B cell (primary cell): Measurements from ENCODE around the gene PCDH1.

Experiments
- EZH2 ChIP-seq: IDR thresholded peaks from 2 replicates; pipeline ENCODE4 v1.6.1; 2012; ENCODE audit warnings: borderline replicate concordance, low read depth, mild to moderate bottlenecking, moderate library complexity, low read length; ENCODE audit not compliant: insufficient read depth, poor library complexity, severe bottlenecking
- TF ChIP-seq, protein P1 (sequence below): fragments of 200-600 bp; IDR thresholded peaks from one replicate; pipeline ENCODE4 v1.8.0; 2022; ENCODE audit warnings: antibody characterized with exemption, mild to moderate bottlenecking

DNA sequence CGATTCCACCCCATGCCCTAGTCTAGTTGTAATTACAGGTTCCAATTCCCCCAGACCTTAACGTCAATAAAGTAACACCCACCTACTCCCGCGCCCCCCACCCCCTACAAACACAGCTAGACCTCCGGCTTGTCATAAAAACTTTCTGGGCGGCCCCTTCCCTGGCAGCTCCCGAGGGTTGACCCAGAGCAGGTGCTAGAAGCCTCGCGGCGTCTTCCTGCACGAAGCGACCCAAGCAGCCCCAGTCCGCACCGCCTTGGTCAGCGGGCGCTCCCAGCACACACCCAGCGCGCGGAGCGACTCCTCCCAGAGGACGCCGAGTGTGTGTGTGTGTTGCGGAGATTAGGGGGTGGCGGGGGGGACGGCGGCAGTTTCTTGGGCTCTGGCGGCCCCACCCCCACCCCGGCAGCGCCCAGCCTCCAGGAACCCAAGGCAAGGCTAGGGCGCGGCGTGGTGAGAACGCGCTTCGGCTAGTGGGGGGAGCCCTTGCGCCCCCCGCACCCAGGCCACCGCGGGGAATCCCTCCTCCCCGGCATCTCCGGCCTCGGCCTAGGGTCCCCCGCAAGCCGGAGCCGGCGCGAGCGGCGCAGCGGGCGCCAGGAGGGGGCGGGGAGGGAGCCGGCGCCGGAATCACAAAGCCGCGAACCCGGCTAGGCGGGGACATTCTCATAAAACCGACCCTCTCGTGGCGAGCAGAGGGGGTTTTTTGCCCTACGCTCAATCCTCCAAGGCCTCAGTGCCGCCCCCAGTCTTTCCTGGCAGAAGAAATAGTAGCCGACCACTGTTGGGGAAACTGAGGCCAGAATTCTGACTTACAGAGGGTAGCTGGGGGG lies 2.2 kb downstream of the PCDH1 start:
- TF ChIP-seq, protein P1, sequence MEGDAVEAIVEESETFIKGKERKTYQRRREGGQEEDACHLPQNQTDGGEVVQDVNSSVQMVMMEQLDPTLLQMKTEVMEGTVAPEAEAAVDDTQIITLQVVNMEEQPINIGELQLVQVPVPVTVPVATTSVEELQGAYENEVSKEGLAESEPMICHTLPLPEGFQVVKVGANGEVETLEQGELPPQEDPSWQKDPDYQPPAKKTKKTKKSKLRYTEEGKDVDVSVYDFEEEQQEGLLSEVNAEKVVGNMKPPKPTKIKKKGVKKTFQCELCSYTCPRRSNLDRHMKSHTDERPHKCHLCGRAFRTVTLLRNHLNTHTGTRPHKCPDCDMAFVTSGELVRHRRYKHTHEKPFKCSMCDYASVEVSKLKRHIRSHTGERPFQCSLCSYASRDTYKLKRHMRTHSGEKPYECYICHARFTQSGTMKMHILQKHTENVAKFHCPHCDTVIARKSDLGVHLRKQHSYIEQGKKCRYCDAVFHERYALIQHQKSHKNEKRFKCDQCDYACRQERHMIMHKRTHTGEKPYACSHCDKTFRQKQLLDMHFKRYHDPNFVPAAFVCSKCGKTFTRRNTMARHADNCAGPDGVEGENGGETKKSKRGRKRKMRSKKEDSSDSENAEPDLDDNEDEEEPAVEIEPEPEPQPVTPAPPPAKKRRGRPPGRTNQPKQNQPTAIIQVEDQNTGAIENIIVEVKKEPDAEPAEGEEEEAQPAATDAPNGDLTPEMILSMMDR = no peak
- peak; percentile 91 for TF ChIP-seq EZH2
